IPS DF 6.9 (cell line): ENCODE data around the gene EFCAB8.

ENCODE experiments used
- DNase-seq: peaks from one replicate; pipeline ENCODE4 v3.0.0-alpha.2; 2013; ENCODE audit warnings: low read depth, low spot score
- H3K27ac ChIP-seq: one replicate; pipeline ENCODE4 v1.5.1; 2013; ENCODE audit warnings: low read length, control low read depth
- H3K27me3 ChIP-seq: 2 replicates; pipeline ENCODE4 v1.6.1; 2013; ENCODE audit warnings: mild to moderate bottlenecking, low read length; ENCODE audit not compliant: control insufficient read depth, insufficient read depth
- H3K36me3 ChIP-seq: 2 replicates; pipeline ENCODE4 v1.6.1; 2013; ENCODE audit warnings: low read length; ENCODE audit not compliant: control insufficient read depth, insufficient read depth
- H3K4me1 ChIP-seq: 2 replicates; pipeline ENCODE4 v1.6.1; 2013; ENCODE audit warnings: low read length; ENCODE audit not compliant: control insufficient read depth, insufficient read depth
- H3K4me3 ChIP-seq: 2 replicates; pipeline ENCODE4 v1.5.1; 2013; ENCODE audit warnings: mild to moderate bottlenecking, low read length
- H3K9me3 ChIP-seq: 2 replicates; pipeline ENCODE4 v1.6.1; 2013; ENCODE audit warnings: low read length, inconsistent platforms; ENCODE audit not compliant: control insufficient read depth, insufficient read depth
- WGBS: extraction: QIAGEN DNeasy Blood & Tissue Kit; methylation state at CpG from one replicate; pipeline ENCODE4 v1.1.7; 2013; ENCODE audit warnings: mixed read lengths, missing lambda C conversion rate; ENCODE audit not compliant: insufficient read length, insufficient coverage; 5-methylcytosine and 5-hydroxymethylcytosine counted together

The EFCAB8 gene

DNA sequence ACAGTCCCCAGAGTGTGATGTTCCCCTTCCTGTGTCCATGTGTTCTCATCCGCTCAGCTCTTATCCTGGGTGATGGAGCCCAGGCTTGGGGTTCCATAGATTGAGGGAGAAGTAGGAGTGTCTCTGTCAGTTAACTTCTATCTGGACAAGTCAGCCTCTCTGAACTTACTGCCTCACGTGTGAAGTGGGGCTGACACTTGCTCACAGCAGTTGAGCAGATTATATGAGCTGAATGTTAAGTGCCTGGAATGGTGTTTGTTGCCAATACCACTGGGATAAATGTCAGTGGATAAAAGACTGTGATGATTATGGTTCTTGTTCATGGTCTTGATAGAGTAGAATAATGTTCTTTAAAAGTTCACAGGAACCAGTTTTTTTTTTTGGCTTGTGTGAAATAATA, 17.1 kb upstream of the EFCAB8 start:
- no peak for DNase-seq
- no peak overlapping the region for H3K4me3 ChIP-seq
- no peak overlapping the region for H3K27ac ChIP-seq
- no CpG with 5 or more reads among the region's 2 CpGs for whole genome bisulfite sequencing
- no peaks in the 10 kb centered on the region for H3K4me1 ChIP-seq
- peaks cover 19% of the 10 kb centered on the region for H3K36me3 ChIP-seq
- no peaks in the 10 kb centered on the region for H3K27me3 ChIP-seq
- no peaks in the 10 kb centered on the region for H3K9me3 ChIP-seq

DNA sequence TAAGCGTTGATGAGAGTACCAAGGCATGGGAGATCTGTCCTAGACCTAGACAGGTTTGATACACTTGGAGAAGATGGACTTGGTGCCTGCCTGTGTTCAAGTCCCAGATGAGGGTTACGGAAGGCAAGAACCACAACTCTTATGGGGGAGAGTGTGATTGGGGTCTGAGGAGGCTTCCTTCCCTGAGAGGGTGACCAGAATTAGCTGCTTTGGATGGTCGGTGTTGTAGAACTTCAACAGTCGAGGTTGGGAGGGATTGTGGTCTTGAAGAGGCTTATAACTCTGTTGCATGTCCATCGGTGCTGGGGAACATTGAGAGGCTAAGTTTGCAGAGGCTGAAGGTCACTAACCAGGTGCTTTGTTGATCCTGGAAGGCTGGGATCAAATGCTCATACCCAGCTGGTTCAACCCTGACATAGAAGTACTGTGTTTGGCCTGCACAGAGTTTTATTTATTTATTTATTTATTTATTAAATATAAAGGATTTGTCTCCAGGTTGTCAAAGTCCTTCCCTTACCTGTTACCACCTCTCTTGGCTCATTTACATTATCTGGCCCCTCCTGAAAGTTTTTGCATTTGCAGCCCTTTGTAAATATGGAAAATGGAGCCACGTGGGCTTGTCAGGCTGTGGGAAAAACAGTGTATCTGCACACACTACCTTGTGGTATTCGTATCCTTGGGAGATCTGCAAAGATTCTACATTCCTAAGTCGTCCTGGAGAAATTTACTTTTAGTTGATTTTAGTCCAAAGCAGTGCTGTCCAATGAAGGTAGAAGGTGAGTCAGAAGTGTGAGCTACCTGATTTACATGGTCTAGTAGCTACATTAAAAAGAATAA, 15.8 kb upstream of the EFCAB8 start:
- DNase-seq: no peak
- Histone ChIP-seq H3K4me1 (no peaks in the 10 kb centered on the region), H3K27ac (no peak overlapping the region), H3K9me3 (no peaks in the 10 kb centered on the region), H3K36me3 (peaks cover 21% of the 10 kb centered on the region), H3K27me3 (no peaks in the 10 kb centered on the region), H3K4me3 (no peak overlapping the region)
- WGBS: no CpG with 5 or more reads among the region's 8 CpGs

GRCh38 chr20:32845786-32846185, 12.9 kb upstream of the EFCAB8 start:
- WGBS: no CpG with 5 or more reads among the region's 2 CpGs
- Histone ChIP-seq H3K9me3 (no peaks in the 10 kb centered on the region), H3K27me3 (no peaks in the 10 kb centered on the region), H3K4me3 (no peak overlapping the region), H3K27ac (no peak overlapping the region), H3K4me1 (no peaks in the 10 kb centered on the region), H3K36me3 (peaks cover 13% of the 10 kb centered on the region)
- DNase-seq: no peak

DNA sequence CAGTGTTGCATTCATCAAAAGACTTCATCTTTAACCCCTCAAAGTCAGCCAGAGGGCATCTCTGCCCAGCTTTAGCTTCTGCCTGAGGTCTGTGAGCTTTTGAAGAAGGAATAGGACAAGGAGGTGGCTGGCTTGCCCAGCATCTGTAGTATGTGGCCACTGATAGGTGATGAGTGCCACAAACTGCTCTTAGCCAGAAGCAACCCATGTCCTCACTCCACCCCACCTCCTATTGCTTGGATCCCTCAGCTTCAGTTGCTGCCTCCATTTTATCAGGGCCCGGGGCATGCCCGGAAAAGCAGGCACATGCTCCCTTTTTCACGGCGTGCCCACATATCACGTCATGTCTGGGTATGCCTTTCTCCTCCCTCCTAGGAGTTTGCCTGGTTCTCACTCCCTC, 11.9 kb upstream of the EFCAB8 start:
- DNase-seq: no peak
- WGBS: no CpG with 5 or more reads among the region's 5 CpGs
- no peak overlapping the region for H3K27ac ChIP-seq
- H3K9me3 ChIP-seq: no peaks in the 10 kb centered on the region
- H3K27me3 ChIP-seq: no peaks in the 10 kb centered on the region
- no peaks in the 10 kb centered on the region for H3K4me1 ChIP-seq
- H3K36me3 ChIP-seq: peaks cover 10% of the 10 kb centered on the region; the same call in 1 of the 2 replicates
- no peak overlapping the region for H3K4me3 ChIP-seq

GRCh38 chr20:32847964-32848363, 10.8 kb upstream of the EFCAB8 start:
- DNase-seq: no peak
- Histone ChIP-seq H3K27ac (no peak overlapping the region), H3K4me1 (no peaks in the 10 kb centered on the region), H3K27me3 (no peaks in the 10 kb centered on the region), H3K9me3 (no peaks in the 10 kb centered on the region), H3K4me3 (no peak overlapping the region), H3K36me3 (0 out of 2 replicates have a peak, but pooled peaks cover 3% of the 10 kb centered on the region)
- WGBS: no CpG with 5 or more reads among the region's 5 CpGs

DNA sequence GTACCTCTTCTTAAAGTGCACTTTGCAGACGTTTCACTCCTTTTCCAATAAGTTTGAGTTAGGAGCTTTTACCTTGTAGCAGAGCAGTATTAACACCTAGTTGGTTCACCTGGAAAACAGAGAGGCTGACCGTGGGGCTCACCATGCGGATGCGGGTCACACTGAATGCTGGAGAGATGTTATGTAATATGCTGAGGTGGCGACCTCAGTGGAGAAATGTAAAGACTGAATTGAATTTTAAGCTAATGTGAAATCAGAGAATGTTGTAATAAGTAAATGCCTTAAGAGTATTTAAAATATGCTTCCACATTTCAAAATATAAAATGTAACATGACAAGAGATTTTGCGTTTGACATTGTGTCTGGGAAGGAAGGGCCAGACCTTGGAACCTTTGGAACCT, 9.9 kb upstream of the EFCAB8 start:
- Histone ChIP-seq H3K27me3 (no peaks in the 10 kb centered on the region), H3K9me3 (no peaks in the 10 kb centered on the region), H3K4me1 (no peaks in the 10 kb centered on the region), H3K27ac (no peak overlapping the region), H3K36me3 (0 out of 2 replicates have a peak, but pooled peaks cover 3% of the 10 kb centered on the region), H3K4me3 (no peak overlapping the region)
- no CpG with 5 or more reads among the region's 6 CpGs for WGBS
- no peak for DNase-seq

DNA sequence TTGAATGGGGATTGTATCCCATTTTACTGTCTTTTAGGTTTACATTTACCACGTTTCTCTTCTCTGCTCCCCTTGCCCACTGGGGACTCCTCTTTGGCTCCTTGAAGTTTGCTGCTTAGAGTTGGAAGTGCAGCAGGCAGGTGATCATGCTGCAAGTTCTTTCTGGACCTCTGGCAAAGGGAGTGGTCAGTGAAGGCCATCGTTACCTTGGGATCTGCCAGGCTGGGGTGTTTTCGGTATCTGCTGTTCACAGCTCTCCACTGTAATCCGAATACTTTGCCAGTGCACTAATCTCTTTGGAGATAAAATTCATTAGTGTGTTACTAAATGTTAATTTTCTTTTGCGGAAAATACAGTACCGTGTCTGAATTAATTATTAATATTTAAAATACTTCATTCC, 9.1 kb upstream of the EFCAB8 start:
- Histone ChIP-seq H3K4me1 (no peaks in the 10 kb centered on the region), H3K4me3 (no peak overlapping the region), H3K36me3 (0 out of 2 replicates have a peak, but pooled peaks cover 3% of the 10 kb centered on the region), H3K27me3 (no peaks in the 10 kb centered on the region), H3K27ac (no peak overlapping the region), H3K9me3 (no peaks in the 10 kb centered on the region)
- WGBS: no CpG with 5 or more reads among the region's 6 CpGs
- no peak for DNase-seq

- Histone ChIP-seq H3K9me3 (no peaks in the 10 kb centered on the region), H3K4me3 (no peak overlapping the region), H3K36me3 (no peaks in the 10 kb centered on the region), H3K4me1 (peaks cover 8% of the 10 kb centered on the region; the same call in 1 of the 2 replicates), H3K27ac (no peak overlapping the region), H3K27me3 (no peaks in the 10 kb centered on the region)
- WGBS: no CpG with 5 or more reads among the region's 7 CpGs
- DNase-seq: no peak
These were observed 3.3 kb upstream of the EFCAB8 start for GRCh38 chr20:32855387-32855786.

DNA sequence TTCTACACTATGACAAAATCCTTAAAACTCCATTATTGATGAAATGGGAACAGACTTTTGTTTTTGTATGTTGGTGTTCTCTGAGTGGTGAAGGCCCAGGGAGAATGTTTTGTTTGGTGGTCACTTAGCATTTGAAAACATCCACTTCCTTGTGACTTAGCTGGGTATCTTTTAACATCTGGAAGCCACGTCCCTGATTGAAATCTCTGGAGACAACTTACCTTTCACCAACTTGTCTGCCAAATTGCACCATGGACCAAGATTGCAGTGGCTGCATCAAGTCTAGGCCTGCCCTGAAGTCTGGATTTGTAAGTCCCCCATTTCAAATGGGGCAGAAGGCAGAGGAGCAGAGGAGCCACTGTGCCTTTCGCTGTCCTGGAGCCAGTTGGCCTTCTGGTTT, 534 bp upstream of the EFCAB8 start:
- Histone ChIP-seq H3K9me3 (no peaks in the 10 kb centered on the region), H3K4me3 (no peak overlapping the region), H3K27me3 (no peaks in the 10 kb centered on the region), H3K27ac (no peak overlapping the region), H3K4me1 (peaks cover 8% of the 10 kb centered on the region; the same call in 1 of the 2 replicates), H3K36me3 (no peaks in the 10 kb centered on the region)
- no CpG with 5 or more reads among the region's 2 CpGs for WGBS
- no peak for DNase-seq

GRCh38 chr20:32861446-32861845, 2.7 kb downstream of the EFCAB8 start:
- WGBS: no CpG with 5 or more reads among the region's 7 CpGs
- H3K36me3 ChIP-seq: no peaks in the 10 kb centered on the region

DNA sequence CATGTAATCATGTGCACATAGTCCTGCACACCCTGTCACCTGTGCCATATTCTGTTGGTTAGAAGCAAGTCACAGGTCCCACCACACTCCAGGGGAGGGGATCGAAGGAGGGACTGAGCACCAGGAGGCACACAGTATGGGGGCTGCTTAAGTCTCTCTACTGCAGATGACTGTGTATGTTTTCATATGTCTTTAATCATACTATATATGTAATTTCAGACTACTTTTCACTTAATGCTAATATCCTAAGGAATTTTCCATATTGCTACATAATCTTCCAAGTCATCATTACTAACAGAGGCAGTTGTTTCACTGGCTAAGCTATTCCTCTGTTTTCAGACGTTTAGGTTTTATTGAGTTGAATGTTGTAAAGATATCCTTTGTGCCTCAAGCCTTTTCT, 10.8 kb downstream of the EFCAB8 start:
- H3K4me3 ChIP-seq: no peak overlapping the region
- H3K27me3 ChIP-seq: no peaks in the 10 kb centered on the region
- H3K9me3 ChIP-seq: no peaks in the 10 kb centered on the region
- H3K27ac ChIP-seq: no peak overlapping the region
- no peaks in the 10 kb centered on the region for H3K36me3 ChIP-seq
- DNase-seq: no peak
- H3K4me1 ChIP-seq: no peaks in the 10 kb centered on the region
- no CpG with 5 or more reads among the region's 2 CpGs for WGBS

More at GRCh38 chr20:32861446-32861845, 2.7 kb downstream of the EFCAB8 start:
- Histone ChIP-seq H3K4me3 (no peak overlapping the region), H3K9me3 (no peaks in the 10 kb centered on the region), H3K4me1 (peaks cover 8% of the 10 kb centered on the region; the same call in 1 of the 2 replicates), H3K27me3 (no peaks in the 10 kb centered on the region), H3K27ac (no peak overlapping the region)
- DNase-seq: no peak
